Measurements from ENCODE around the gene SULF2. TPM values are rescaled to one million over a fixed set of nuclear protein-coding genes. Genes with fewer than 3 reads are reported as not detected.

SULF2 gene
- total and polyA plus RNA-seq, 2 experiments from 2014 or later = 49.0 to 66.6 TPM

DNA sequence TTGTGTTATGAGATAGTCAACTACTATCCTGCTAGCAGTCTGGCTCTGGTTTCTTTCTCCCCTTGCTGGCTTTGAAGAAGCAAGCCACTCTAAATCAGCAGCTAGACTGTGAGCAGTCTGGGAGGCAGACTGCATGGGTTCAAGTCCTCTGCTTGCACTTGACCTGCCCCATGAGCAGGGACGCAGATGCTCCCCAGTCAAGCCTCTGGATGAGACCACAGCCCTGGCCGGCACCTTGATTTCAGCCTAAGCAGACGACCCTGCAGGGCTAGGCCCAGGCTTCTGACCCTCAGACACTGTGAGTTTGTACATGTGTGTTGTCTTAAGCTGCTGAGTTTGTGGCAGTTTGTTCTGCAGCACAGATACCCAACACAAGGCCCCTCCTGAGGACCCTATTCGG, 105.8 kb downstream of the SULF2 start:
- Histone ChIP-seq H3K4me3 (no peak overlapping the region), H3K27ac (no peak overlapping the region), H2AFZ (no peak overlapping the region), H3K79me2 (no peaks in the 10 kb centered on the region), H3K9me2 (replicated peaks; ENCODE audit: insufficient read depth) (no peaks in the 10 kb centered on the region), H3K4me1 (ENCODE audit: insufficient read depth) (no peaks in the 10 kb centered on the region), H3K36me3 (replicated peaks; ENCODE audit: insufficient read depth, low read depth) (no peaks in the 10 kb centered on the region), H3K27me3 (no peaks in the 10 kb centered on the region), H3K9me3 (ENCODE audit: low read depth) (no peaks in the 10 kb centered on the region), H3K4me2 (no peak overlapping the region), H4K20me1 (ENCODE audit: insufficient read depth, poor library complexity, severe bottlenecking) (no peaks in the 10 kb centered on the region)
- TF ChIP-seq EZH2 (IDR thresholded peaks at IDR 0.05; ENCODE audit: borderline replicate concordance) = no peak
- no peak for TF ChIP-seq EZH2phosphoT487 (IDR thresholded peaks at IDR 0.05; ENCODE audit: low read depth, severe bottlenecking, unreplicated experiment)
- TF ChIP-seq, protein P1, sequence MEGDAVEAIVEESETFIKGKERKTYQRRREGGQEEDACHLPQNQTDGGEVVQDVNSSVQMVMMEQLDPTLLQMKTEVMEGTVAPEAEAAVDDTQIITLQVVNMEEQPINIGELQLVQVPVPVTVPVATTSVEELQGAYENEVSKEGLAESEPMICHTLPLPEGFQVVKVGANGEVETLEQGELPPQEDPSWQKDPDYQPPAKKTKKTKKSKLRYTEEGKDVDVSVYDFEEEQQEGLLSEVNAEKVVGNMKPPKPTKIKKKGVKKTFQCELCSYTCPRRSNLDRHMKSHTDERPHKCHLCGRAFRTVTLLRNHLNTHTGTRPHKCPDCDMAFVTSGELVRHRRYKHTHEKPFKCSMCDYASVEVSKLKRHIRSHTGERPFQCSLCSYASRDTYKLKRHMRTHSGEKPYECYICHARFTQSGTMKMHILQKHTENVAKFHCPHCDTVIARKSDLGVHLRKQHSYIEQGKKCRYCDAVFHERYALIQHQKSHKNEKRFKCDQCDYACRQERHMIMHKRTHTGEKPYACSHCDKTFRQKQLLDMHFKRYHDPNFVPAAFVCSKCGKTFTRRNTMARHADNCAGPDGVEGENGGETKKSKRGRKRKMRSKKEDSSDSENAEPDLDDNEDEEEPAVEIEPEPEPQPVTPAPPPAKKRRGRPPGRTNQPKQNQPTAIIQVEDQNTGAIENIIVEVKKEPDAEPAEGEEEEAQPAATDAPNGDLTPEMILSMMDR (IDR thresholded peaks at IDR 0.05; ENCODE audit: poor library complexity) = no peak
- WGBS (ENCODE audit: low lambda C conversion rate, missing lambda C conversion rate) = 94% methylated on average over 4 of the region's 4 CpGs
- no peak for DNase-seq (ENCODE audit: low spot score)

DNA sequence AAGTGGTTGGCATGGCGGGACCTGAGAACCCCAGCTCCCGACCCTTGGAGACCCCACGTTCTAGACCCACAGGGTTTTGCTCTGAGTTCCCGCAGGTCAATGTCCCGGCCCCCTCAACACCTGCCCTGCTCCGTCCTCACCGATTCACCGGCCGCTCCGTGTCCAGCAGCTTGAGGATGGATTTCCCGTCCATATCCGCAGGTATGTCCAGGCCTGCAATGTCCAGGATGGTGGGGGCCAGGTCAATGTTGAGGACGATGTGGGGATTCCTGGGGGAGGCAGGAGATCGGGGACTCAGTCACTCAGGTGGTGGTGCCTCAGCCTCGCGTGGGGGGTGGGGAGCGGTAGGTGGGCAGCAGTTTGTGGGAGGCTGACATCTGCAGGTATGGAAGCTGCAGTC, 106.7 kb downstream of the SULF2 start:
- no peaks in the 10 kb centered on the region for H4K20me1 ChIP-seq (ENCODE audit: insufficient read depth, poor library complexity, severe bottlenecking)
- no peak overlapping the region for H2AFZ ChIP-seq
- H3K27ac ChIP-seq = no peak overlapping the region
- 97% methylated on average over 16 of the region's 17 CpGs for WGBS (ENCODE audit: low lambda C conversion rate, missing lambda C conversion rate)
- H3K4me3 ChIP-seq = no peak overlapping the region
- H3K79me2 ChIP-seq = no peaks in the 10 kb centered on the region
- DNase-seq (ENCODE audit: low spot score) = no peak
- no peaks in the 10 kb centered on the region for H3K4me1 ChIP-seq (ENCODE audit: insufficient read depth)
- H3K9me3 ChIP-seq (ENCODE audit: low read depth) = no peaks in the 10 kb centered on the region
- TF ChIP-seq EZH2 (IDR thresholded peaks at IDR 0.05; ENCODE audit: borderline replicate concordance) (no peak), EZH2phosphoT487 (IDR thresholded peaks at IDR 0.05; ENCODE audit: low read depth, severe bottlenecking, unreplicated experiment) (no peak)
- TF ChIP-seq, protein P1 (IDR thresholded peaks at IDR 0.05; ENCODE audit: poor library complexity) = no peak
- no peaks in the 10 kb centered on the region for H3K36me3 ChIP-seq (replicated peaks; ENCODE audit: insufficient read depth, low read depth)
- H3K27me3 ChIP-seq = no peaks in the 10 kb centered on the region
- no peak overlapping the region for H3K4me2 ChIP-seq
- no peaks in the 10 kb centered on the region for H3K9me2 ChIP-seq (replicated peaks; ENCODE audit: insufficient read depth)

DNA sequence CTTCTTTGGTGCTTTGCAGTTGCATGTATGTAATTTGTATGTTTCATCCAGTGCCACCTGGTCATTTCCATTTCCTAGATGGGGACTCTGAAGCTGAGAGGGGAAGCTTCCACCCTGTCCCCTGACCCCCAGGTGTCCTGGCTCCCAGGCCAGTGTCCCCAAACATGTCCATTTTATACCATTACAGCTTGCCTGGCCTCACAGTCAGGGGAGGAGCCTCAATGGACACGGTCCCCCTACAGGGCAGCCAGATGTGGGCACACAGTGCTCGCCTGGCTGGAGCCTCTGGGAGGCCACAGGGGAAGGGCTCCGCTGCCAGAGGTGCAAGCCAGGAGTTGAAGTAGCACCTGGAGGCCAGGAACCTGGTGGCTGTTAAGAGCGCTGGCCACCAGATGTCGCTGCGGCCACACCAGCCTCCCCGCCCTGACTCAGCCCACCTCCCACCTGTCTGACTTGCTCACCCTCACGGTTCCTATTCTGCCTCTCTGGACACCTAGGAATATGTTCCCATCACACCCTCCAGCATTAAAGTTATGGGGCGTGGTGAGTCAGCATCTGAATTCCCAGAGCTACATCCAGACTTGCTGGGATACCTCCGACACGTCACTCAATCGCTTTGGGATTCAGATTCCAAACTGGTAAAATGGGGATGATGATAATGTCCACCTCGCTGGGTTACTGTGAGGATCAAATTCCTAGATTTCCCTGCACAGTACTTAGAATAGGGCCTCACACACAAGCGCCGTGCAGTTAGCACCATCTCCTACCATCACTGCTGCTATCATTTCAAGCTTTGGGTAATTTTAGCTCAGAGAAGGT, 107.4 kb downstream of the SULF2 start:
- 42% methylated on average over 14 of the region's 15 CpGs for WGBS (ENCODE audit: low lambda C conversion rate, missing lambda C conversion rate)
- no peaks in the 10 kb centered on the region for H3K36me3 ChIP-seq (replicated peaks; ENCODE audit: insufficient read depth, low read depth)
- H4K20me1 ChIP-seq (ENCODE audit: insufficient read depth, poor library complexity, severe bottlenecking) = no peaks in the 10 kb centered on the region
- no peaks in the 10 kb centered on the region for H3K9me3 ChIP-seq (ENCODE audit: low read depth)
- TF ChIP-seq, protein P1 (IDR thresholded peaks at IDR 0.05; ENCODE audit: poor library complexity) = peak; percentile 85
- TF ChIP-seq EZH2phosphoT487 (IDR thresholded peaks at IDR 0.05; ENCODE audit: low read depth, severe bottlenecking, unreplicated experiment) (no peak), EZH2 (IDR thresholded peaks at IDR 0.05; ENCODE audit: borderline replicate concordance) (no peak)
- no peaks in the 10 kb centered on the region for H3K9me2 ChIP-seq (replicated peaks; ENCODE audit: insufficient read depth)
- no peaks in the 10 kb centered on the region for H3K79me2 ChIP-seq
- no peak overlapping the region for H3K4me3 ChIP-seq
- no peak overlapping the region for H2AFZ ChIP-seq
- H3K4me1 ChIP-seq (ENCODE audit: insufficient read depth) = no peaks in the 10 kb centered on the region
- H3K27me3 ChIP-seq = no peaks in the 10 kb centered on the region
- no peak overlapping the region for H3K4me2 ChIP-seq
- peak; percentile 83 for DNase-seq (ENCODE audit: low spot score)
- no peak overlapping the region for H3K27ac ChIP-seq

All from hepatocyte (in vitro differentiated cells).